ENCODE data around the gene SPATA46. TPM values are rescaled to one million over a fixed set of nuclear protein-coding genes. Genes with fewer than 3 reads are reported as not detected.

SPATA46 gene
- total and polyA plus RNA-seq, 2 experiments from 2014 or later: not detected

GRCh38 chr1:162374406-162374805 lies 2.2 kb downstream of the SPATA46 start (continued):
- TF ChIP-seq ZNF462 (CRISPR knock-in tag; IDR thresholded peaks at IDR 0.05) (no peak), EZH2 (IDR thresholded peaks at IDR 0.05; ENCODE audit: low read depth, unreplicated experiment) (no peak), EZH2phosphoT487 (IDR thresholded peaks at IDR 0.05; ENCODE audit: unreplicated experiment) (no peak)

GRCh38 chr1:162373541-162374260 lies 3.0 kb downstream of the SPATA46 start:
- Histone ChIP-seq H3K27me3 (ENCODE audit: insufficient read depth) (no peaks in the 10 kb centered on the region), H4K20me1 (replicated peaks; ENCODE audit: insufficient read depth) (no peaks in the 10 kb centered on the region), H3K4me2 (no peak overlapping the region), H3K4me3 (no peak overlapping the region), H3K27ac (ENCODE audit: low read depth) (no peak overlapping the region), H3K9me2 (ENCODE audit: insufficient read depth) (no peaks in the 10 kb centered on the region), H2AFZ (no peak overlapping the region), H3K79me2 (replicated peaks; ENCODE audit: insufficient read depth) (no peaks in the 10 kb centered on the region), H3K36me3 (ENCODE audit: insufficient read depth) (no peaks in the 10 kb centered on the region), H3K4me1 (ENCODE audit: insufficient read depth) (no peaks in the 10 kb centered on the region), H3F3A (replicated peaks; ENCODE audit: low read depth) (no peaks in the 10 kb centered on the region)
- ATAC-seq: no peak
- Mint-ChIP-seq H3K36me3 (ENCODE audit: low read depth) (no peaks in the 10 kb centered on the region), H3K9me3 (no peaks in the 10 kb centered on the region), H3K27ac (no peak overlapping the region), H3K4me3 (no peak overlapping the region), H3K4me1 (no peaks in the 10 kb centered on the region; the same call in 2 of the 3 replicates), H3K27me3 (ENCODE audit: insufficient read depth, low read depth, poor library complexity) (peaks cover 11% of the 10 kb centered on the region)
- no peak for TF ChIP-seq ZNF331 (CRISPR knock-in tag; IDR thresholded peaks at IDR 0.05; ENCODE audit: low read depth)
- TF ChIP-seq JUNB (IDR thresholded peaks at IDR 0.05; ENCODE audit: unreplicated experiment): no peak
- TF ChIP-seq STAT1 (IDR thresholded peaks at IDR 0.05; ENCODE audit: unreplicated experiment): no peak
- TF ChIP-seq CTCF (conservative IDR thresholded peaks at IDR 0.05; ENCODE audit: low read depth in 2 of 2): no peak
- DNase-seq (ENCODE audit: low spot score): no peak
